ENCODE results near the gene MOXD1. TPM values are rescaled to one million over a fixed set of nuclear protein-coding genes. Genes with fewer than 3 reads are reported as not detected.

The MOXD1 gene
- polyA plus RNA-seq, 1 of the 3 experiments (the other 2 are of a cell fraction) = 252 TPM

DNA sequence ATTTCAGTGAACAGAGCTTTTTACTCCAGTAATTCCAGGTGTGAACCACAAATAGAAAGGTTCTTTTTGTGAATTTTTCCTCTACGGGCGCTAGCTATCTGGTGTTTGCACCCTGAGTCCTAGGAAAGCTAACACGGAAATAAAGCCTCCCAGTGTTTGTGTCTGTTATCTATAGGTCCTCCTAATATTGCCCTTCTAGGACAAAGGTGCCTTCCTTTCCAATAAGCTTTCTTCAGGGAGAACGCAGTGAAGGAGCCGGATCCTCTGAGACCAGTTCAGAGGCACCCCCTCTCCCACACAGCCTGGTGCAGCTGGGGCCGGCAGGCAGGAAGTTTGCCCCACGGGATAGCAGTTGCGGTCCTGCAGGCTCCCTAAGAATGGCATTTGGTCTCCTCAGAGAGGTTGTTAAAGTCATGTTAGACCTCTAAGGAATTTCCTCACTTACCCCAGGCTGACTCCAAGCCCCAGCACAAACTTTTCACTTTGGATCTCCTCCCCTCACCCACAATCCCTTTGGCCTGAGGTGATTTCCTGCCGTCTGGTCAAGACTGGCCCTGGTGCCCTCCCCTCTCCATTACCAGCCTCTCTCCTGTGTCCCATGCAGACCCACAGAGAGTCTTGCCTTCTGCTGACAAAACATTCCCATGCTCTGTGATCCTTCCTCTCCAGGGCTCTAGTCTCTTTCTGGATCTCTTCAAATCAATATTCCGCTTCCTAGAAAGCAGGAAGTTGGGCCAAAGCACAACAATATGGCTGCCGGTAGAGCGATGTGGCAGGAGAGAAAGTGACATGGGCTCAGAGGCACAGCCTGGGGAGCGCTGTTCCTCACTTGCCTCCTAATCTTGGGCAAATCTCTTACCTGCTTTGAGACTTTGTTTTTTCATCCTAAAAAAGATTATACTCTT, 126.0 kb downstream of the MOXD1 start:
- peak overlapping the region; percentile 66; the same call in 1 of the 2 replicates for H2AFZ ChIP-seq (ENCODE audit: low read depth)
- H3K79me2 ChIP-seq (ENCODE audit: insufficient read depth) = no peaks in the 10 kb centered on the region
- no peak for DNase-seq
- no peak overlapping the region for H3K27ac ChIP-seq (ENCODE audit: low read depth in 2 of 2, low read length in 1 of 2)
- no peaks in the 10 kb centered on the region for H3K36me3 ChIP-seq (replicated peaks in 1 of 2; ENCODE audit: control insufficient read depth in 1 of 2, insufficient read depth in 2 of 2, low read length in 1 of 2)
- H3K27me3 ChIP-seq (ENCODE audit: insufficient read depth) = peaks cover 6% of the 10 kb centered on the region; the same call in 1 of the 2 replicates
- ChIA-PET CTCF (interaction anchor here (1.3 to 2.1 kb wide), 3 partner anchors 25 to 209 kb away, joined by 3 to 8 read pairs (median 4); no protein-coding TSS in a partner anchor), POLR2A (no interaction called here)
- H4K20me1 ChIP-seq (ENCODE audit: insufficient read depth) = no peaks in the 10 kb centered on the region
- H3K4me3 ChIP-seq (ENCODE audit: low read depth in 2 of 2, low read length in 1 of 2) = no peak overlapping the region; a peak in 1 of 4 replicates
- TF ChIP-seq TAF1 (IDR thresholded peaks at IDR 0.05; ENCODE audit: borderline replicate concordance, low read depth, low read length) = no peak
- TF ChIP-seq RFX5 (IDR thresholded peaks at IDR 0.05; ENCODE audit: low read length) = no peak
- TF ChIP-seq JUND (IDR thresholded peaks at IDR 0.05) = no peak
- TF ChIP-seq YY1 (IDR thresholded peaks at IDR 0.05; ENCODE audit: low read depth) = peak; percentile 34; the same call in 1 of the 2 replicates
- no peak overlapping the region for H3K9ac ChIP-seq
- H3K4me1 ChIP-seq (ENCODE audit: control insufficient read depth in 1 of 2, insufficient read depth in 2 of 2, low read depth in 1 of 2, low read length in 1 of 2) = no peaks in the 10 kb centered on the region
- 28% methylated on average over 13 of the region's 13 CpGs for WGBS (ENCODE audit: low lambda C conversion rate)
- no peaks in the 10 kb centered on the region for H3K9me3 ChIP-seq
- H3K4me2 ChIP-seq = no peak overlapping the region
- no peaks in the 10 kb centered on the region for H3F3A ChIP-seq (replicated peaks; ENCODE audit: insufficient read depth)
- no peaks in the 10 kb centered on the region for H3K9me2 ChIP-seq

GRCh38 chr6:132272776-132273175, 128.5 kb downstream of the MOXD1 start:
- POLR2A ChIA-PET = no interaction called here
- TF ChIP-seq FOSL2 (IDR thresholded peaks at IDR 0.05; ENCODE audit: borderline replicate concordance, low read depth) (no peak), EP300 (IDR thresholded peaks at IDR 0.05; ENCODE audit: borderline replicate concordance in 1 of 2, low read depth in 1 of 2, low read length in 1 of 2) (no peak)
- no peaks in the 10 kb centered on the region for H3K36me3 ChIP-seq (replicated peaks in 1 of 2; ENCODE audit: control insufficient read depth in 1 of 2, insufficient read depth in 2 of 2, low read length in 1 of 2)
- no peak overlapping the region for H3K27ac ChIP-seq (ENCODE audit: low read depth in 2 of 2, low read length in 1 of 2)
- no peak overlapping the region for H3K4me2 ChIP-seq
- no peaks in the 10 kb centered on the region for H3K9me3 ChIP-seq
- CTCF ChIA-PET = no interaction called here
- peaks cover 6% of the 10 kb centered on the region; the same call in 1 of the 2 replicates for H3K27me3 ChIP-seq (ENCODE audit: insufficient read depth)
- no peak for DNase-seq
- 17% methylated on average over 10 of the region's 10 CpGs for WGBS (ENCODE audit: low lambda C conversion rate)
- H3K9me2 ChIP-seq = no peaks in the 10 kb centered on the region
- no peaks in the 10 kb centered on the region for H3K79me2 ChIP-seq (ENCODE audit: insufficient read depth)
- H2AFZ ChIP-seq (ENCODE audit: low read depth) = no peak overlapping the region
- no peaks in the 10 kb centered on the region for H3F3A ChIP-seq (replicated peaks; ENCODE audit: insufficient read depth)
- no peaks in the 10 kb centered on the region for H3K4me1 ChIP-seq (ENCODE audit: control insufficient read depth in 1 of 2, insufficient read depth in 2 of 2, low read depth in 1 of 2, low read length in 1 of 2)
- H3K9ac ChIP-seq = no peak overlapping the region
- H3K4me3 ChIP-seq (ENCODE audit: low read depth in 2 of 2, low read length in 1 of 2) = no peak overlapping the region
- no peaks in the 10 kb centered on the region for H4K20me1 ChIP-seq (ENCODE audit: insufficient read depth)

GRCh38 chr6:132270726-132271402, 130.4 kb downstream of the MOXD1 start:
- 12% methylated on average over 4 of the region's 4 CpGs for WGBS (ENCODE audit: low lambda C conversion rate)
- Histone ChIP-seq H3K79me2 (ENCODE audit: insufficient read depth) (no peaks in the 10 kb centered on the region), H3K9me2 (no peaks in the 10 kb centered on the region), H3K9me3 (no peaks in the 10 kb centered on the region), H3F3A (replicated peaks; ENCODE audit: insufficient read depth) (no peaks in the 10 kb centered on the region), H3K27ac (ENCODE audit: low read depth in 2 of 2, low read length in 1 of 2) (no peak overlapping the region), H3K4me2 (0 out of 2 replicates have a peak overlapping the region, but pooled peaks have one; percentile 10), H3K4me3 (ENCODE audit: low read depth in 2 of 2, low read length in 1 of 2) (no peak overlapping the region), H3K27me3 (ENCODE audit: insufficient read depth) (peaks cover 6% of the 10 kb centered on the region; the same call in 1 of the 2 replicates), H3K9ac (no peak overlapping the region), H4K20me1 (ENCODE audit: insufficient read depth) (no peaks in the 10 kb centered on the region), H3K4me1 (ENCODE audit: control insufficient read depth in 1 of 2, insufficient read depth in 2 of 2, low read depth in 1 of 2, low read length in 1 of 2) (no peaks in the 10 kb centered on the region), H3K36me3 (replicated peaks in 1 of 2; ENCODE audit: control insufficient read depth in 1 of 2, insufficient read depth in 2 of 2, low read length in 1 of 2) (no peaks in the 10 kb centered on the region), H2AFZ (ENCODE audit: low read depth) (no peak overlapping the region)
- ChIA-PET CTCF (interaction anchor here (1.2 to 1.5 kb wide), 4 partner anchors 8 to 213 kb away, joined by 4 to 14 read pairs (median 5); no protein-coding TSS in a partner anchor), POLR2A (no interaction called here)
- no peak for DNase-seq
- TF ChIP-seq TCF12 (IDR thresholded peaks at IDR 0.05) = no peak
- no peak for TF ChIP-seq CHD2 (IDR thresholded peaks at IDR 0.05; ENCODE audit: low read length, partially characterized antibody)
- TF ChIP-seq, protein P1, sequence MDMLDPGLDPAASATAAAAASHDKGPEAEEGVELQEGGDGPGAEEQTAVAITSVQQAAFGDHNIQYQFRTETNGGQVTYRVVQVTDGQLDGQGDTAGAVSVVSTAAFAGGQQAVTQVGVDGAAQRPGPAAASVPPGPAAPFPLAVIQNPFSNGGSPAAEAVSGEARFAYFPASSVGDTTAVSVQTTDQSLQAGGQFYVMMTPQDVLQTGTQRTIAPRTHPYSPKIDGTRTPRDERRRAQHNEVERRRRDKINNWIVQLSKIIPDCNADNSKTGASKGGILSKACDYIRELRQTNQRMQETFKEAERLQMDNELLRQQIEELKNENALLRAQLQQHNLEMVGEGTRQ (IDR thresholded peaks at IDR 0.05; ENCODE audit: borderline replicate concordance, low read depth, low read length) = no peak
- TF ChIP-seq FOXJ3 (CRISPR knock-in tag; IDR thresholded peaks at IDR 0.05) = no peak
- TF ChIP-seq RXRA (IDR thresholded peaks at IDR 0.05; ENCODE audit: borderline replicate concordance, low read depth) = no peak
- TF ChIP-seq SIN3A (IDR thresholded peaks at IDR 0.05; ENCODE audit: borderline replicate concordance, low read depth, low read length) = no peak
- TF ChIP-seq IRF3 (IDR thresholded peaks at IDR 0.05; ENCODE audit: low read depth, low read length) = no peak
- no peak for TF ChIP-seq FOXM1 (IDR thresholded peaks at IDR 0.05; ENCODE audit: low read depth)
- TF ChIP-seq NRF1 (IDR thresholded peaks at IDR 0.05; ENCODE audit: low read depth, low read length) = no peak
- TF ChIP-seq GATA2 (CRISPR knock-in tag; IDR thresholded peaks at IDR 0.05) = no peak

Measured in SK-N-SH (cell line).